ENCODE results near the gene ZBTB7B.

Gene ZBTB7B

DNA sequence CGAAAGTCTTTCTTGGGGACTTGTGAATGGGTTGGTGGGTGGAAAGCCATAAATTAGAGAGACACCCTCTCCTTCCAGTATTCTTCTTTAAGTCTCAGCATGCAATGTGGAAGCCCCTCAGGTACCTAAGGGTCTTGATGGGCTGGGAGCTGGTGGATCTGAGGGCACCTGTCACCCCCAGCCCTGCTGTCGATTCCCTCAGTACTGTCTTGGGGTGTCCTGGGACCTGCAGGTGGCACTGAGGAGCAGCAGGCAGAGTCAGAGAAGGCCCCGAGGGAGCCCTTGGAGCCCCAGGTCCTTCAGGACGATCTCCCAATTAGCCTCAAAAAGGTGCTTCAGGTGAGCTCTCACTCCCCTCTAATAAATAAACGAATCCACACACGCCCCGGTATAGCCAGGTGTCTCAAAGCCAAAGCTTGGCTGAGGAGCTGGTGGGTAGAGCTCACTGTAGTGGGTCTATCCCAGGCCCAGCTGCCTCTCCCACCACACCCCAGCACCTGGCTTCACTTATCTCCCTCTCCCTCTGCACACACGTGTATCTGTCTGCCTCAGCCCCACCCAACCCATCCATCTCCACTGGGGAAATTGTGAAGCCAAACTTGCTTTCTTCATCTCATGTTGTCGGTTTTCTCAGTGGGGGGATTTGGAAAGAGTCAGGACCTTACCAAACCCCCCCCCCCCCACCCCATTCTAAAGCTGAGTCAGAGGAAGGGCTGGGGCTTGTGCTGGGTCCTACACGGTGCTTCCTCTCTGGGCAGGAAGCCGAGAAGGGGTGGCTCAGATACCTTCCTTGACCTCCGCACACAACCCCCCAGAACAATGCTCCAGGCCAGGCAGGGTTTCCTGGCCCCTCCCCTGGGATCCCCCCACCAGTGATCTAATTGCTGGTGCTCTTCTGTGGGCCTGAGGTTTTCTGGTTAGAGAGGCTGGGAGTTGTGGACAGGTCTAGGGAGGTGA lies 50.1 kb downstream of the ZBTB7B start:
- in situ Hi-C loops (cut with MboI; ENCODE audit: low sequenced_read_pairs), result no loop called here

DNA sequence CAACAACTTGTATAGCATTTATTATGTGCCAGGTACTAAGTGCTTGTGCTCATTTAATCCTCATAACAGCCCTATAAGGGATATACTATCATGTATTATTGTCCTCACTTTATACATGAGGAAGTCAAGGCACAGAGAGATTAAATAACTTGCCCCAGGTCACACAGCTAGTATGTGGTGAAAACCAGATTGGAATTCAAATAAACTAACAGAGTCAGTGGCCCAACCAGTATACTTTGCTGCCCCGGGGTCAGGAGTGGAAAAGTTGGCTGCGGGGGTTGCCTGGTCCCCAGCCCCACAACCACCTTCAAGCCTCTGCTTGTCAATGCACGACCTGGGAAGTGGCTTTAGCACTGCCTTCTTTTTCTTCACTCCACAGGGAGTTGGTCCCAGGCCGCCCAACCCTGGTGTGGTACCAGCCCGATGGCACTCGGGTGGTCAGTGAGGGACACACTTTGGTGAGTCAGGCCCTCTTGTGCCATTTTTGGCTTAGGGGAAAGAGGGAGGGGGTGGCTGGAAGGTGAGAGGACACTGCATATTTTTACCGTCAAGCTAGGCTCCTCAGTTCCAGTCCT lies 51.0 kb downstream of the ZBTB7B start:
- in situ Hi-C loops (cut with MboI; ENCODE audit: low sequenced_read_pairs), result no loop called here

DNA sequence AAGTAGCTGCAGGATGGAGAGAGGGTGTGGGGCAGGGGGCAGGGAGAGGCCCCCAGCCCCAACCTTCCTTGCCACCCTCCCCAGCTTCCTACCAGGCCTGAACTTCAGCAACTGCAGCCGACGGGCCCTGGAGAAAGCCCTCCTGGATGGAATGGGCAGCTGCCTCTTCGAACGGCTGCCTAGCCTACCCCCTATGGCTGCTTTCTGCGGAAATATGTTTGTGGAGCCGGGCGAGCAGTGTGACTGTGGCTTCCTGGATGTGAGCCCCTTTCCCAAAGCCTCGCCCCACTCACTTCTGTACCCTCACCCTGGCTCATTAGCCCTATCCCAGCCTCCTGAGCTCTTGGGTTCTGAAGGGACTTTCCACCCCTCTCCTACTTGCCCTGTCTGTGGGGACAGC lies 54.5 kb downstream of the ZBTB7B start:
- in situ Hi-C loops (cut with MboI; ENCODE audit: low sequenced_read_pairs), result no loop called here

DNA sequence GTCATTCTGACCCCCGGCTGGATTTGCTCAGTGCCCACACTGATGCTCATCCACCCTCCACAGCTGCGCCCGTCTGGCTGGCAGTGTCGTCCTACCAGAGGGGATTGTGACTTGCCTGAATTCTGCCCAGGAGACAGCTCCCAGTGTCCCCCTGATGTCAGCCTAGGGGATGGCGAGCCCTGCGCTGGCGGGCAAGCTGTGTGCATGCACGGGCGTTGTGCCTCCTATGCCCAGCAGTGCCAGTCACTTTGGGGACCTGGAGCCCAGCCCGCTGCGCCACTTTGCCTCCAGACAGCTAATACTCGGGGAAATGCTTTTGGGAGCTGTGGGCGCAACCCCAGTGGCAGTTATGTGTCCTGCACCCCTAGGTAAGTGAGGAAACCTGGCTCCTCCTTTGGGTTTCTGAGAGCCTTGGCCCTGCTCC lies 55.2 kb downstream of the ZBTB7B start:
- in situ Hi-C loops (cut with MboI; ENCODE audit: low sequenced_read_pairs), result no loop called here

DNA sequence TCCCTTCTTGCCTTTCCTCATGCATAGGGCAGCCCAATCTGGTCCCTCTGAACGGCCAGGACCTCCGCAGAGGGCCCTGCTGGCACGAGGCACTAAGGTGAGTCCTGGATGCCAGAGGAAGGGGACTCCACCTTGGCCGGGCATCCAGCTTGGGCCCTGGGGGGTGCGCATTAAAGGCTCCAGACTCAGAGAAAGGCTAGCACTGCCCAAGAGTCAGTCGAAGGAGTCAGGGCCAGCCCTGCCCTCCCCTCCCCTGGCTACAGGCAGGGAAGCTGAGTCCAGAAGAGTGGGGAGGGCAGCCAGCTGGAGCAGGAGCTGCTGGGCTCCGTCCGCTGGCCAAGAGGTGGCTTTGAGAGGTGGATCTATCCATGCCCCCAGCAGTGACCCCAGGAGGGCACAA lies 58.1 kb downstream of the ZBTB7B start:
- in situ Hi-C loops (cut with MboI; ENCODE audit: low sequenced_read_pairs), result no loop called here

DNA sequence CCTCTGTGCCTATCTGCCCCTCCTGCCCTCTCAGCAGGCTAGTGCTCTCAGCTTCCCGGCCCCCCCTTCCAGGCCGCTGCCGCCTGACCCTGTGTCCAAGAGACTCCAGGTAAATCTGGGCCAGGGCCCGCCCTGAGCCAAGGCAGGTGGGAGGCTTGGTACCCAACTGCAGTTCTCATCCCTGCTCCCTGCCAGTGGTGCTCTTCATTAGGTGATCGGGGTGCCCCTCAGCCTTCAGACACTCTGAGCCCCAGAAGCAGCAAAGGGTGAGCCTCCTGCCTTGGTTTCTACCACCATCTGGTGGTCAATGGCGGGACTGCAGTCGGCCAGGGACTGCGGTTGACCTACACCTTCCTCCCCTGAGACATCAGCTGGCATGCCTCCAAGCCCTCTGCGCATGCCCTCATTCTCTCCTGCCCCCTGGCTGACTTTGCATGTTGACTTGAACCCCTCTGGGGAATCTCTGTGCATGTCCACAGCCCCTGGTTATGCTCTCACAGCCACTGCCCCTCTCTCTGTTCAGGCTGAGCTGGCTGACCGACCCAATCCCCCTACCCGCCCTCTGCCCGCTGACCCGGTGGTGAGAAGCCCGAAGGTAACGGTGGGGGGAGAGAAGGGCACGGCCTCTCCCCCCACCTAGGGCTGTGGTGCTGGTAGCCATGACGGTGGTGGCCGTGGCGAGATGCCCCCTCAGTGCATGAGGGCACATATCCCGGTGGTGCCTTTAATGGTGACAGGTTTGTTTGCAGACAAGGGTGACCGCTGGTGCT lies 59.0 kb downstream of the ZBTB7B start:
- in situ Hi-C loops (cut with MboI; ENCODE audit: low sequenced_read_pairs), result no loop called here

DNA sequence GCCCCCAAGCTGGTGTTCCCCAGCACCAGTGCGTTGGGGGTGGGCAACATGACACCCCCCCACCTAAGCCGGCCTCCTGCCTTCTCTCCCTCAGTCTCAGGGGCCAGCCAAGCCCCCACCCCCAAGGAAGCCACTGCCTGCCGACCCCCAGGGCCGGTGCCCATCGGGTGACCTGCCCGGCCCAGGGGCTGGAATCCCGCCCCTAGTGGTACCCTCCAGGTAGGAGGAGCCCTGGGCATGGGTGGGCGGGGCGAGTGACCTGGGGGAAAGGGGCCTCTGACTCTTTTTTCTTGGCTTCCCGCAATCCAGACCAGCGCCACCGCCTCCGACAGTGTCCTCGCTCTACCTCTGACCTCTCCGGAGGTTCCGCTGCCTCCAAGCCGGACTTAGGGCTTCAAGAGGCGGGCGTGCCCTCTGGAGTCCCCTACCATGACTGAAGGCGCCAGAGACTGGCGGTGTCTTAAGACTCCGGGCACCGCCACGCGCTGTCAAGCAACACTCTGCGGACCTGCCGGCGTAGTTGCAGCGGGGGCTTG lies 59.6 kb downstream of the ZBTB7B start:
- in situ Hi-C loops (cut with MboI; ENCODE audit: low sequenced_read_pairs), result no loop called here

DNA sequence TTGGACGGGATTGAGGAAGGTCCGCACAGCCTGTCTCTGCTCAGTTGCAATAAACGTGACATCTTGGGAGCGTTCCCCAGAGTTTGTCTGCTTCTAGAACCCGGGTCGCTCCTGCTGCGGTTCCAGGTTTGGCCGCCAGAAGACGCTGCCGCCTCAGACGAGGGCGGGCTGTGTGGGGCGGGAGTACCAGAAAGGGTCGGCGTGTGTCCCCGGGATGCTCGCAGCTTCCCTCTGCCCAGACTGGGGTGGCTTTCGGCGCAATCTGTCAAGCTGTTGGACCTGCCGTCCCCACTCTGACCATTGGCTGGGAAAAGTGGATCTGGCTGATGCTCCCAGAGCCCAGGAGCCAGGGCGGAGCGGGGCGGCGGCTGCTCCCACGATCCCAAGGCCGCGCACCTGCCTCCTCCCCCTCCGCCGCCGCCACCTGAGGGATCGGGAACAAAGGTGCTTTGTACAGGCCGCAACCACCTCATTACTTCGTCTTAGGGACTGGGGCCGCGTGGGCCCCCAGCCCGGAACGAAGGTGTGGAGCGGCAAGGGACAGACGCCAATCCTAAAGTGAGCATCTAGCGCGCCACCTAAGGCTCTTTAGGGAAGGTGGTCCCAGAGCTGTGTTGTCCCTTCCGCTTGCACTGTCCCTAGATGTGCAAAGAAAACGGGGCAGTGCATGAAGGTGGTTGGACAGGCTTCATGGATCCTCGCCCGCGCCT lies 60.3 kb downstream of the ZBTB7B start:
- in situ Hi-C loops (cut with MboI; ENCODE audit: low sequenced_read_pairs), result no loop called here

DNA sequence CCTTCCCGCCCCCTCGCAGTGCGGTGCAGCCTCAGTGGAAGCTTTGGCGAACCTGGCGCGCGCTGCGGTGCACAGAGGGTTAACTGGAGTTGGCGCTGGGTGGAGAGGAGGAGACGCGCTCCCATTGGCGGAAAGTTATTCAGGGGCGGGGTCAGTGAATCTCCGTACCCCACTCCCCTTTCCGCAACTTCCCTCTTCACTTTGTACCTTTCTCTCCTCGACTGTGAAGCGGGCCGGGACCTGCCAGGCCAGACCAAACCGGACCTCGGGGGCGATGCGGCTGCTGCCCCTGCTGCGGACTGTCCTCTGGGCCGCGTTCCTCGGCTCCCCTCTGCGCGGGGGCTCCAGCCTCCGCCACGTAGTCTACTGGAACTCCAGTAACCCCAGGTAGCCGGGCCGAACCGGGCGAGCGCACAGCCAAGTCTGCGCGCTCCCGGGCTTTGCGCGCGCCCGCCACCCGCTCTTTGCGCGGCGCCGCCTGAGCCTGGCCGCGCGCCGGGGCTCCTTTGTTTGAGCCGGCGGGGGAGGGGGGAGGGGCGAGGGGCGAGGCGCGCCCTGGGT lies 61.0 kb downstream of the ZBTB7B start, which contains the start of gene EFNA4:
TSS of gene EFNA4 (plus strand) at position 191 of the 561 bp plus-strand sequence. CDS start at position 275, 84 bp downstream.
- in situ Hi-C loops (cut with MboI; ENCODE audit: low sequenced_read_pairs), result no loop called here

DNA sequence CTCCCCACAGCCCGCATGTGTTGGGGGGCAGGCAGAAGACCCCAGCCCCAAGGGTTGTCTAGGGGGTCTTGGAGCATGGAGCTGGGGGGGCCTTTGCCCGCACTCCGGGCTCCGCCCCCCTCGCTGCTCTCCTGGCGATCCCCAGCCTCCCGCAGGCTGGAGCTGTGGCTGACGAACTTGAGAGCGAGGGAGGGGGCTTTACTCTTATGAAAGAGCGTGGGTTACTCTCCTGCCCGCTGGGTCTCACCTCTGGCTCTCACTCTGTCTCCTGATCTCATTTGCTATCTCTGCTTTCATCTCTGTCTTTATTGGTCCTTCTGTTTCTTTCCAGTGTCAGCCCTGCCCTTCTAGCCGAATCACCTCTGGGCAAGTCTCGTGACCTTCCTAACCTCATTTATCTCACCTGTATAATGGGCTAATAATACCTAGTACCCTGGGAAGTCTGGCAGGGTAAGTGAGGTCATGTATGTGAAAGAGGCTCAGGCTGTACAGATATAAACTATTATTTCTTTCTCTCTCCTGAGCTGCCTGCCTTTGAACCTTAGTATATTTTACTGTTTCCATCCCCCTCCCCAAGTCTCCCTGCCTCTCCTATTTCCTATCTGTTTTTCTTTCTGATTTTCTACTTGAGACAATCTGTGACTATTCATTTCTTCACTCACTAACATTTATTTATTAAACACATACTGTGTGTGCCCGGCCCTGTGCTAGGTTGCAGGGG lies 61.7 kb downstream of the ZBTB7B start:
- in situ Hi-C loops (cut with MboI; ENCODE audit: low sequenced_read_pairs), result no loop called here

DNA sequence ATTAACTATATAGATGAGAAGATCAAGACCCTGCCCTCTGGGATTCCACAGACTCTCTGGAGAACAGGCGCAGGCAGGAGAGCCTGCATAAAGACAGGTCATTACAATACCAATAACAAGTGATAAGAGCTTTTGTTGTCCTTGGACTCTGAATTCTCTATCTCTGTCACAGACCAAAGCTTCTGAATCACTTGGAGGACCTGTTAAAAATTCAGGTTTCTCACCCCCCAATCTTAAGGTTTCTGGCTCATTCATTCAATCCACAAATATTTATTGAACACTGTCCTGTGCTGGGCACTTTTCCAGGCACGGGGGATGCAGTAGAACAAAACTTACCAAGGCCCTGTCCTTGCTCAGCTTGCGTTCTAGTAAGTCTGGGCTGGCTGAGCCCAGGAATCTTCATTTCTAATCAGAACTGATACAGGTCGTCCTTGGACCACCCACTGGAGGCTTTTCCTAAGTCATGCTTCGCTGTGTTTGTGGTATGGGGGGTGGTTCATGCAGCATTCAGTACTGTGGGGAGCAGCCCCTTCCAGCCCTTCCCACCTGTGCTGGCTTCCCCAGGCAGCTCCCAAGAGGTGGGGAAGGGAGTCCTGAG lies 62.3 kb downstream of the ZBTB7B start:
- in situ Hi-C loops (cut with MboI; ENCODE audit: low sequenced_read_pairs), result no loop called here

DNA sequence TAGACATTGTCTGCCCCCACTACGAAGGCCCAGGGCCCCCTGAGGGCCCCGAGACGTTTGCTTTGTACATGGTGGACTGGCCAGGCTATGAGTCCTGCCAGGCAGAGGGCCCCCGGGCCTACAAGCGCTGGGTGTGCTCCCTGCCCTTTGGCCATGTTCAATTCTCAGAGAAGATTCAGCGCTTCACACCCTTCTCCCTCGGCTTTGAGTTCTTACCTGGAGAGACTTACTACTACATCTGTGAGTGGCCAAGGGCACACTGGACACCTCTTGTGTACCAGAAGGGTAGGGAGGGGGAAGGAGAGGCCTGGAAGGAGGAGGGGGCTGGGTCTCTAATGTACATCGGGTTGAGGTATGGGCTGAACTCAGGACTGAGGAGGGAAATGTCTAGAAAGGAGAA lies 64.2 kb downstream of the ZBTB7B start:
- in situ Hi-C loops (cut with MboI; ENCODE audit: low sequenced_read_pairs), result no loop called here

All from HL-60/S4 treated with retinoic acid at 250 ng/mL for 4 days and 3 days (cell line).